ENCODE measurements around the gene LRRC61.

LRRC61 gene

DNA sequence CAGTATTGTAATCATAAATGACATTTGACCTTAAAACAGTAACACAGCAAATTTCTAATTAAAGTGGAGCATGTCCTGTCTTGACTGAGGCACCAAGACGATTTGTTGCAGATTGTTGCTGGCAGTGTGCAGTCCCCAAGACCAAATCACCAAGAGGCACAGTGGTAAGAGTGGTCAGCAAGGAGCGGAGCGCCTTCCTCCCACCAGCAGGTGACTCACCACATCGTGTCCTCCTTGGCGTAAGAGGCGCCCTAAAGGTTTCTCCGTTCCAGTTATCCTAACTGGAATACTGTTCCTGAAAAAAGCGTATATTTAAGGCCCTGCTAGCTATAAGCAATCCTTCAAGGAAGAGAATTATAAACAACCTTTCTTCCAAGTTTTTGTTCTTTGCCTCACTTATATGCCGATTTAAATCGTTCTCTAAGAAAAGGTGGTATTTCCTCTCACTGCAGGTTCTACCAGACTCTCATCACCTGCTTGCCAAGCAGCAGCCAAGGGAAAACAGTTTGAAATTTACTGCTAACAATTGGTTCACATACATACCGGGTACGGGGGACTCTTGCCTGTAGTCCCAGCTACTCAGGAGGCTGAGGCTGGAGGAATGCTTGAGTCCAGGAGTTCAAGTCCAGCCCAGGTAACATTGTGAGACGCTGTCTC, 34.7 kb downstream of the LRRC61 start:
- no peak for DNase-seq

GRCh38 chr7:150358433-150358832, 35.3 kb downstream of the LRRC61 start:
- DNase-seq, result no peak

DNA sequence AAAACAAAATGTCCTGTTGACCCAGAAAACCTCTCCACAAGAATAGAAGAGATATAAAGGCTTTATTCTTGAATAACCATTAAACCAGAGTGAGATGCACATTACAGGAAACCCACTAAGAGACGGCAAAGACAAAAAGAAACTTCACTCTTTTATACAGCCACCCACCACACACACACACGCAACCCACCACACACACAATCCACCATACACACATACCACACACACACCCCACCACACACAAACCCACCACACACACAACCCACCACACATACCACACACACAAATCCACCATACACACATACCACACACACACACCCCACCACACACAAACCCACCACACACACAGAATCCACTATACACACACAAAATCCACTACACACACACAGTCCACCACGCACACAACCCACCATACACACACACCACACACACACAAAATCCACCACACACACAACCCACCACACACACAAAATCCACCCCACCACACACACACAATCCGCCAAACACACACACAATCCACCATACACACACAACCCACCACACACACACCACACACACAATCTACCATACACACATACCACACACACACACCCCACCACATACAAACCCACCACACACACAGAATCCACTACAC, 36.0 kb downstream of the LRRC61 start:
- DNase-seq, result no peak

GRCh38 chr7:150359622-150360362, 36.6 kb downstream of the LRRC61 start:
- DNase-seq, result no peak

DNA sequence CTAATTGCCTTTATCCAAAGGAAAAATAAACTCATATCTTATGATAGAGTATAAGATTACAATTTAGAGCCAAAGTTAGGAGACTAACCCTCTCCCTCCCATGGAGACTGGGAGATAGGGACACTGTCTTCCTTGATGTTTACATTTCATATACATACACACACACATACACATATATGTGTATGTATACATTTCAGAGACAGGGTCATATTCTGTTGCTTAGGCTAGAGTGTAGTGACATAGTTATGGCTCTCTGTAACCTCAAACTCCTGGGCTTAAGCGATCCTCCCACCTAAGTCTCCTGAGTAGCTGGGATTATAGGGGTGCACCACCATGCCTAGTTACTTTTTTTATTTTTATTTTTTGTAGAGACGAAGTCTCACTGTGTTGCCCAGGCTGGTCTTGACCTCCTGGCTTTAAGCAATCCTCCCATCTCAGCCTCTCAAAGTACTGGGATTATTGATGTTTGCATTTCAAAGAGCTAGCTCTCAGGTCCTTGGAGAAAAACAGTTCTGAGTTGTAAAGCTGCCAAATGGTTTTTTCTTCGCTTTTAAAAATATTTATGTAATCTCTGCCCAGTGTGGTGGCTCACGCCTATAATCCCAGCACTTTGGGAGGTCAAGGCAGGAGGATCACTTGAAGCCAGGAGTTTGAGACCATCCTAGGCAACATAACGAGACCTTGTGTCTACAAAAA, 37.4 kb downstream of the LRRC61 start:
- no peak for DNase-seq

- DNase-seq, result no peak
Measured at GRCh38 chr7:150361402-150361801, 38.2 kb downstream of the LRRC61 start.

DNA sequence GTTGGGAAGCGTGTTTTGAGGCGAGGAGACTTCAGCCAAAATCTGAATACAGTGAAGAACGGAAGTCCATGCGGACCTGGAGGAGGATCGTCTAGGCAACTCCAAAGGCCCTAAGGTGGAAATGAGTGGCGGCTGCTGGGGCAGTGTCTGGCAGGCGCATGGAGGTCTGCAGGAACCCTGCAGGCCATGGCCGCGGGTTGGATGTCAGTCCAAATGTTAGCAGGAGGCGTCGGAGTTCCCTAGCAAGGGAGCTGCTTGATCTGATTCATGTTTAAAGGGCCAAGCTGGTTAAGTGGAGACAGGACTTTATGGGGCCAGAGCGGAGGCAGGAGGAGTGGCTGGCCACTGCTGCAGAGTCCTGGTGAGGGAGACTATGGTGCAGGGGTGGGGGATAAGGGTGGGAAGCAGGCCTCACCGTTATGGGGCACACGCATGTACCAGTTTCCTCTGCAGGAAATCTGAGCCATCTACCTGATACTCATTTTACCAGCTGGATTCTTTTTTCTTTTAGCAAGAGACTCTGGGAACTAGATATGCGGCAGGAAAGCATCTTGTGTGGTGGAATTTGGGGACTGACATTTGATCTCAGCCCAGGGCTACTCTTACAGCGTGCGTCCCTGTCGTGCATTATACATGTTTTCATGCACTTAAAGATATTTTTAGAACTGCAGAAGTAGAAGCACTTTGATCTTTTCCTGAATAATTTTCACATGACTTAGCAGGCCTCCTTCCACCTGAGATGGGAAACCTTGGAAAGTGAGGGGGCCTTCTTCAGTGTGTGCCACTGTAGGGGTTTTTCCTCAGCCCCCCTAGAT, 38.9 kb downstream of the LRRC61 start:
- no peak for DNase-seq

GRCh38 chr7:150363370-150363769, 40.2 kb downstream of the LRRC61 start:
- no peak for DNase-seq

DNA sequence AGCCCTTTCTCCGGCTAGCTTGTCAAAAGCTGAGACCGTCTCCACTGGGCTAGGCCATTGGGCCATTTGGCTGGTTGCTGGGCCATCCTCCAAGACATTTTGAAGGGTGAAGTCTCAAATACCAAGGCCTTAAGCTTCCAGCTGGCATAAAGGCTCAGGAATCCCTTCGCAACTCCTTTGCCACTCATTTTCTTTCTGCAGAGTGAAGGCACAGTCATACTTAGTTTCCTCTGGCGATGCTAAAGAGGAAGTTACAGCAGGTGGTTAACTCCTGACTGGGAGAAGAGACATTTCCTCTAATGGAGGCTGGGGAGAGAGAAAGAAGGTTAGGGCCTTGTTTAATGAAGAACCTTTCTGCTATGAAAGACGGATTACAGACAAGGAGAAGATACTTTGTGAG, 40.7 kb downstream of the LRRC61 start:
- peak in 1 of 2 donors; percentile 21 for DNase-seq

DNA sequence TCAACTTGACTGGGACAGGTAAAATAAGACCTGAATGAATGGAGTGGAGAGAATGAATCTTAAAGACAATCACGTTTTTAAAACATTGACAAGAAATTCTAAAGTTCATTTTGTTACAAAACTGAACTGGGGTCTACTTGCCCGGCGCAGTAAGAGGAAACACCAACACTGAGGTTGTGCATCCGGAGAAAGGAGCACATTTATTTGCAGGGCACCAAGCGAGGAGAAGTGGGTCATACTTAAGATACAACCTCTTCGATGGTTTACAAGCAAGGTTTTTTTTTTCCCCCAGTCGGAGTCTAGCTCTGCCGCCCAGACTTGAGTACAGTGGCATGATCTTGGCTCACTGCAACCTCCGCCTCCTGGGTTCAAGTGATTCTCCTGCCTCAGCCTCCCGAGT, 42.0 kb downstream of the LRRC61 start:
- DNase-seq, result no peak

- DNase-seq, result peak in 1 of 2 donors; percentile 65
Measured at GRCh38 chr7:150365673-150366398, 42.7 kb downstream of the LRRC61 start.

DNA sequence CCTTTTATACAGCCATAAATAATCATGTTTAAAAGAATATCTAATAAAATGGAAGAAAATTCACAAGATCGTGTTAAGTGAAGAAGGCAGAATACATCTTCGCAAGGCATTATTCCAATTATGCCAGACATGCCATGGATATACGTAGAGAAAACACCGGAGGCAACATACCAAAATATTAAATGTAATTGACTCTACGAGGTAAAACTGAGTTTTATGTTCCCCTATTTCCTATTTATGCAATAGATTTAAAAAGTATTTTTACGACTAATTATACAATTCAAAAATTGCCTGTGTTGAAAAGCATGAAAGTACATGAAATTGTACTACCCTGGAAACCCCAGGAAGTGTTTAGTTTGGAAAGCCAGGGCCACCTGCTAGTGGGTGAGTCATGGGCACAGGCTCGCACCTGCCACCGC, 44.5 kb downstream of the LRRC61 start:
- DNase-seq, result no peak

DNA sequence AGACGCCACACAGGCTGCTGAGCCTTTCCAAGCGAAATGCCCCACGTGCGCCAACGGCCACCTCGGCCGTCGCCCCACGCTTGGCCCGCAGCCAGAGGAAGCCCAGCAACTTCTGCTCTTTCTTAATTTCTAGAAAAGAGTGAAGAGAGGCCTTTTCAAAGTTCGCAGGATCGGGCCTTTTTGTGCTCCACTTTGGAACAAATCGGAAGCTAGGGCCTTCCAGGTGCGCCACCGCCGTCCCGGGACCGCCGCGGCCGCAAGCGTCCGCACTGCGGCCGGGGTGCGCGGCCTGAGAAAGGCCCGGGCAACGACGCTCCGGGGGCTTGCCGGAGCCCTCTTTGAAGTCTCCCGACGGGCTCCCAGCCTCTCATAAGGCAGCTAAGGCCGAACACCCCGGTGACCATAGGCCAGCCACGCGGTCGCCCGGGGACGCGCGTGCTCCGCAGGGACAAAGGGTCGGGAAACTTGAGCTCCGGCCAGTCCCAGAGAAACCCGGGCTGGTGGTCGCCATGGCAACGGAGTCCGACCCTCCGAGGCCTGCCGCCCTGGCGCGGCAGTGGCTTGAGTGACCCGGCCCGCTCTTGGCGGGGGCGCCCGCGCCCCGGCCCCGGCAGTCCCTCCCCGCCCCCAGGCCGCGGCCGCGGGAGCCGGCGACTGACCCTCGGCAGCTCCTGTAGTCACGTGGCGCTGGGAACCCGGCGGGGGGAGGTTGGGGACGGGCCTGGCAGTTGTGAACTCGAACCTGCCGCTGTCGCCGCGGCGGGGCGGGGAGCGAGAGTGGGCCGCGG, 45.1 kb downstream of the LRRC61 start, which contains the start of gene REPIN1:
Gene REPIN1 (plus strand): TSS at position 727 of the 788 bp plus-strand sequence. CDS start 890 bp downstream, outside the sequence.
- DNase-seq, result peak; percentile 81 to 84

- peak in 1 of 2 donors; percentile 69 for DNase-seq
Measured at GRCh38 chr7:150368884-150369747, 46.0 kb downstream of the LRRC61 start.

DNA sequence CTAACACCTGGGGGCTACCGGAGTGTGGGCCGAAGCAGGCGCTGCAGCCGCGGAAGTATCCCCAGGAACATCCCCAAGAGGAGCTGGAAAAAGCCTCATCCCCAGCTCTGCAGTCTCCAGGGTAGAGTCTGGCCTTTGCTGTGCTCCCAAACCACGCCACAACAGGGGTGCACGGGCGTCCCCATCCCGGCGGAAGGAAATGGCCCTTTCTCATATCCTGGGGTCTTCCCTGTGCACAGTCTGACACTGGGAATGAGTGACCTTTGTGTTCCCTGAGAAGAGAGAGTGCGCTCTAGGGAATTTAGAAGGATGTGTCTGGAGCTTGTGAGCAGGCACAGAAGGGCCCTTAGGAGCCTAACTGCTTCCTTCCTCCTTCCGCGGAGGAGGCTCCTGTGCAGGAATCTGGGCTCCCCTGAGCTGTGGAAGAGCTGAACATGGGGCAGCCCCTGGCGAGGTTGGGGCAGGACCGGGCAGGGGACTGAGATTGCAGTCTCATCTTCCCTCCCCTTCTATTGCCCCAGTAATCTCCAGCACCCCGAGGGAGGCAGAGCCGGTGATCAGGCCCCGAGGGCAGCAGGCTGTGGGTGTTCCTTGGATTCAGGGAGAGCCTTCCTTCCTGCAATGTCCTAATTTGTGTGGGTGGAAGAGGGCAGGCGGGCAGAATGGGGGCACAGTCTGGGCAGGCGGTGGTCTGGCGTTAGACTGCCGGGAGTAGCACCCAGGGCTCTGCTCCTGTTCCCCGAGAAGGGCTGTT, 46.8 kb downstream of the LRRC61 start:
- DNase-seq, result no peak

DNA sequence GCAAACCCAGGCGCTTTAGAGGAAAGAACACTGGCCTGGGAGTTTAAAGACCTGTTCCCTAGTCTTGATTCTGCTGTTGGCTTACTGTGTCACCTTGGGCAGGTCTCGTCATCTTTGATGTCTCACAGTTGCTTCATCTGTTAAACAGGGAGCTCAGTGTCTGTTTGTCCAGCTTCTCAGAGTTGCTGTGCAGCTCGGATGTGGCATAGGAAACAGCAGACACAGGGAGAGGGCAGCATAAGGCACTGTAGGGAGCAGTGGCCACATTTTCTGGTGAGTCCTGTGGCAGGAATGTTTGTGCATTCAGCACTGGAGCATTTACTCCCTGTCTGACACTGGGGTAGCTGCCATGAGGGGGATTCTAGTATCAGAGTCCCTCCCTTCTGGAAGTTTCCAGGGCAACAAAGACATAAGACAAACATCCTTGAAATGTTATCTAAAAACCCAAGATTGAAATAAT, 47.5 kb downstream of the LRRC61 start:
- no peak for DNase-seq

GRCh38 chr7:150371131-150371995, 48.2 kb downstream of the LRRC61 start:
- DNase-seq, result no peak

DNA sequence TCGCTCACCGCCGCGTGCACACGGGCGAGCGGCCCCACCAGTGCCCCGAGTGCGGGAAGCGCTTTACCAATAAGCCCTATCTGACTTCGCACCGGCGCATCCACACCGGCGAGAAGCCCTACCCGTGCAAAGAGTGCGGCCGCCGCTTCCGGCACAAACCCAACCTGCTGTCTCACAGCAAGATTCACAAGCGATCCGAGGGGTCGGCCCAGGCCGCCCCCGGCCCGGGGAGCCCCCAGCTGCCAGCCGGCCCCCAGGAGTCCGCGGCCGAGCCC, 48.8 kb downstream of the LRRC61 start:
- DNase-seq, result no peak

Data from CD4-positive, alpha-beta T cell treated with Interleukin-1 beta for 1 hour (primary cell).